Mesendoderm (in vitro differentiated cells): ENCODE results near the gene DCAF17. TPM values are rescaled to one million over a fixed set of nuclear protein-coding genes. Genes with fewer than 3 reads are reported as not detected.

ENCODE experiments used
- DNase-seq: peaks from one replicate; pipeline ENCODE4 v3.0.0; 2013
- H2AK5ac ChIP-seq: 2 replicates; pipeline ENCODE4 v1.6.1; 2013; ENCODE audit warnings: low read length, inconsistent platforms
- H2BK120ac ChIP-seq: 2 replicates; pipeline ENCODE4 v1.6.1; 2013; ENCODE audit warnings: low read depth, mild to moderate bottlenecking, low read length, moderate library complexity, mixed read lengths
- H2BK15ac ChIP-seq: replicated peaks from 2 replicates; pipeline ENCODE4 v1.6.1; 2013; ENCODE audit warnings: low read depth, mild to moderate bottlenecking, moderate library complexity
- H2BK5ac ChIP-seq: 2 replicates; pipeline ENCODE4 v1.6.1; 2013; ENCODE audit warnings: low read length, inconsistent platforms
- H3K18ac ChIP-seq: 2 replicates; pipeline ENCODE4 v1.6.1; 2013; ENCODE audit warnings: mild to moderate bottlenecking, low read length, mixed read lengths
- H3K23ac ChIP-seq: one replicate; pipeline ENCODE4 v1.6.1; 2013; ENCODE audit warnings: low read length
- H3K27ac ChIP-seq: 2 replicates; pipeline ENCODE4 v1.5.1; 2013; ENCODE audit warnings: low read depth, mild to moderate bottlenecking, inconsistent platforms, low read length, moderate library complexity
- H3K27me3 ChIP-seq: 2 replicates; pipeline ENCODE4 v1.6.1; 2013; ENCODE audit warnings: low read length, control low read depth, mild to moderate bottlenecking, inconsistent platforms; ENCODE audit not compliant: insufficient read depth, poor library complexity
- H3K36me3 ChIP-seq: 2 replicates; pipeline ENCODE4 v1.6.1; 2013; ENCODE audit warnings: low read length, inconsistent platforms; ENCODE audit not compliant: control insufficient read depth, insufficient read depth
- H3K4ac ChIP-seq: one replicate; pipeline ENCODE4 v1.6.1; 2013; ENCODE audit warnings: low read depth, mild to moderate bottlenecking, low read length, moderate library complexity
- H3K4me1 ChIP-seq: 2 replicates; pipeline ENCODE4 v1.6.1; 2013; ENCODE audit warnings: low read depth, low read length, inconsistent platforms; ENCODE audit not compliant: control insufficient read depth
- H3K4me2 ChIP-seq: 2 replicates; pipeline ENCODE4 v1.6.1; 2013; ENCODE audit warnings: low read length
- H3K4me3 ChIP-seq: 2 replicates; pipeline ENCODE4 v1.5.1; 2013; ENCODE audit warnings: mild to moderate bottlenecking, low read length
- H3K56ac ChIP-seq: one replicate; pipeline ENCODE4 v1.6.1; 2013; ENCODE audit warnings: low read length
- H3K79me1 ChIP-seq: 2 replicates; pipeline ENCODE4 v1.6.1; 2013; ENCODE audit warnings: low read length, inconsistent platforms
- H3K79me2 ChIP-seq: 2 replicates; pipeline ENCODE4 v1.6.1; 2013; ENCODE audit warnings: mild to moderate bottlenecking, low read length; ENCODE audit not compliant: control insufficient read depth, insufficient read depth
- H3K9ac ChIP-seq: 2 replicates; pipeline ENCODE4 v1.6.1; 2013; ENCODE audit warnings: low read length, inconsistent platforms
- H4K5ac ChIP-seq: one replicate; pipeline ENCODE4 v1.6.1; 2013; ENCODE audit warnings: low read length
- H4K8ac ChIP-seq: one replicate; pipeline ENCODE4 v1.6.1; 2013; ENCODE audit warnings: low read depth, mild to moderate bottlenecking, control low read depth, low read length, moderate library complexity
- WGBS: extraction: QIAGEN DNeasy Blood & Tissue Kit; methylation state at CpG from one replicate; pipeline ENCODE4 v1.1.7; 2013; ENCODE audit warnings: low lambda C conversion rate, missing lambda C conversion rate; ENCODE audit not compliant: insufficient coverage; ENCODE audit errors: extremely low coverage; 5-methylcytosine and 5-hydroxymethylcytosine counted together
- polyA plus RNA-seq, 2 experiments: library from polyadenylated mRNA; stranded (reverse); fragments of 200-250 nt; gene quantifications; one replicate each; pipeline ENCODE4 v1.2.3, GENCODE V29; 2013

Gene DCAF17, protein sequence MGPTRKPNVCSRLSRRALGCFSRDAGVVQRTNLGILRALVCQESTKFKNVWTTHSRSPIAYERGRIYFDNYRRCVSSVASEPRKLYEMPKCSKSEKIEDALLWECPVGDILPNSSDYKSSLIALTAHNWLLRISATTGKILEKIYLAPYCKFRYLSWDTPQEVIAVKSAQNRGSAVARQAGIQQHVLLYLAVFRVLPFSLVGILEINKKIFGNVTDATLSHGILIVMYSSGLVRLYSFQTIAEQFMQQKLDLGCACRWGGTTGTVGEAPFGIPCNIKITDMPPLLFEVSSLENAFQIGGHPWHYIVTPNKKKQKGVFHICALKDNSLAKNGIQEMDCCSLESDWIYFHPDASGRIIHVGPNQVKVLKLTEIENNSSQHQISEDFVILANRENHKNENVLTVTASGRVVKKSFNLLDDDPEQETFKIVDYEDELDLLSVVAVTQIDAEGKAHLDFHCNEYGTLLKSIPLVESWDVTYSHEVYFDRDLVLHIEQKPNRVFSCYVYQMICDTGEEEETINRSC
- polyA plus RNA-seq (2013, experiment 1 of 2), result 10.6 TPM
- polyA plus RNA-seq (2013, experiment 2 of 2), result 10.2 TPM

DNA sequence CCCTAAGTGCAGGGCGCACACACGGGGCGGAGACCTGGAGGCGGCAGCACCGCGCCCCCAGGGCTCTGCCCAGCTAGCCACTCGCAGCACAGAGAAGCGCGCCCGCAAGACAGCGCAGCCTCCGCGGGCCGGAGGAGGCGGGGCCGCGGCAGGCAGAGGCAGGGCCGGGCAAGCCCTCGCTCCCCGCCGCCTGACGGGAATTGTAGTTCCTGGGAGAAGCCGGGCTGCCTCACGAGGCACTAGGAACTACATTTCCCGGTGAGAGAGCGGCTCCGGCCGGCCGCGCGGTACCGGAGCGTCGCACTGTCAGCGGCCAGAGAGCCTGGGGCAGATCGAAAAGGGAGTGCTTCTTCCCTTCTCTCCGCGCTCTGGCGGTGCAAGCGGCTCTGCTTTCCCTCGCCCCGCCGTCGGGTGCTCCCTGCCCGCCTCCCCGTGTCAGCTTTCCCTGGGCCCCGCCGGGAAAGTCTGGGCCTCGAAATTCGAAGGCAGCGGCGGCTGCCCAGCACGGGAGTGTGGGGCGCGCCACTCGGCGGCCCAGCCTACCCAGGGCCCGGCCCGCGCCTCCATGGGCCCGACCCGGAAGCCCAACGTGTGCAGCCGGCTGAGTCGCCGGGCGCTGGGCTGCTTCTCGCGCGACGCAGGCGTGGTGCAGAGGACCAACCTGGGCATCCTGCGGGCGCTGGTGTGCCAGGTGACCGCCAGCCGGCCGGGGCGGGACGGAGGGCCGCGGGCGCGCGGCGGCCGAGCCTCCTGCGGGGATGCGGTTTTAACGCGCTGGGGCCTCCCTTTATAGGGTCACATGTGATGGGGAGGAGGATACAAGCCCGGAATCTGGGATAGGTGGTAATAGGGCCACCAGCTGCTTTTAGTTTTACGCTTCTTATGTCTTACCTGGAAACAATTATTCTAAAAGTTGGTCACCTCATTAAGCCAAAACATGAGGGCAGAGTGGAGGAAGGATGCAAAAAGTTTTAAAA lies at the start of gene DCAF17:
TSS of gene DCAF17 (plus strand) at position 214 of the 977 bp plus-strand sequence. CDS start at position 566, 352 bp downstream.
- no peaks in the 10 kb centered on the region for H3K36me3 ChIP-seq
- H3K79me1 ChIP-seq, result peaks cover 6% of the 10 kb centered on the region
- no CpG with 5 or more reads among the region's 92 CpGs for WGBS
- peak within 1 kb of the TSS; percentile 90 for H3K4me3 ChIP-seq
- H3K27ac ChIP-seq, result peak within 1 kb of the TSS; percentile 98
- no peaks in the 10 kb centered on the region for H3K27me3 ChIP-seq
- H4K5ac ChIP-seq, result peak within 1 kb of the TSS; percentile 96
- H3K9ac ChIP-seq, result peak within 1 kb of the TSS; percentile 92
- no peak within 1 kb of the TSS for H2BK120ac ChIP-seq
- DNase-seq, result peak; percentile 99
- H2AK5ac ChIP-seq, result peak within 1 kb of the TSS; percentile 100
- no peak within 1 kb of the TSS for H2BK15ac ChIP-seq
- peak within 1 kb of the TSS; percentile 95 for H2BK5ac ChIP-seq
- peak within 1 kb of the TSS; percentile 59 for H4K8ac ChIP-seq
- H3K18ac ChIP-seq, result peak within 1 kb of the TSS; percentile 86
- peak within 1 kb of the TSS; percentile 92 for H3K4ac ChIP-seq
- H3K56ac ChIP-seq, result peak within 1 kb of the TSS; percentile 95
- H3K4me2 ChIP-seq, result peak within 1 kb of the TSS; percentile 77
- peak within 1 kb of the TSS; percentile 32 for H3K23ac ChIP-seq
- H3K4me1 ChIP-seq, result peaks cover 6% of the 10 kb centered on the region
- peaks cover 27% of the 10 kb centered on the region for H3K79me2 ChIP-seq

DNA sequence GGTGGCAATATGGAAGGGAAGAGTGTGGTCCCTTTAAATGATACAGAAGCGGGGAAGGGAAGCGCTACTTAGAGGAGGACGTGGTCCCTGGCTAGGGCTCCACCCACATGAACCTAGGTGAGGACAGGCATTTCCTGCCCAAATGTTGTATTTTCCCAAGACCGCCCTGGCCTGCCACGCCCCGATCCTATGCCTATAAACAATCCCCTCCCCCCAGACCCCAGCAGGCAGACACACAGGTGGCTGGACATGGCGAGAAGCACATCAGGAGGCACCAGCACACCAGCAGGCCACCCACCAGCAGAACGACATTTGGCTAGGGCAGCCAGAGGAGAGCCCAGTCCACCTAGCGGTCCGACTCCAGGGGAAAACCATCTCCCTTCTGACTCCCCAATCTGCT lies 47.4 kb upstream of the DCAF17 start:
- H2AK5ac ChIP-seq, result no peak overlapping the region
- no peak overlapping the region for H4K8ac ChIP-seq
- no peaks in the 10 kb centered on the region for H3K79me2 ChIP-seq
- no peaks in the 10 kb centered on the region for H3K27me3 ChIP-seq
- H2BK5ac ChIP-seq, result no peak overlapping the region
- no peak overlapping the region for H3K4me3 ChIP-seq
- no peak overlapping the region for H3K9ac ChIP-seq
- no peak overlapping the region for H3K27ac ChIP-seq
- peak overlapping the region; percentile 25 for H3K18ac ChIP-seq
- peaks cover 5% of the 10 kb centered on the region for H3K4me1 ChIP-seq
- no peak overlapping the region for H3K4ac ChIP-seq
- no peak overlapping the region for H4K5ac ChIP-seq
- no peak overlapping the region for H3K23ac ChIP-seq
- peak overlapping the region; percentile 3 for H3K56ac ChIP-seq
- H3K79me1 ChIP-seq, result peaks cover 1% of the 10 kb centered on the region
- H3K4me2 ChIP-seq, result no peak overlapping the region
- no CpG with 5 or more reads among the region's 10 CpGs for WGBS
- H2BK15ac ChIP-seq, result no peak overlapping the region
- no peak overlapping the region for H2BK120ac ChIP-seq
- peak; percentile 61 for DNase-seq
- no peaks in the 10 kb centered on the region for H3K36me3 ChIP-seq

DNA sequence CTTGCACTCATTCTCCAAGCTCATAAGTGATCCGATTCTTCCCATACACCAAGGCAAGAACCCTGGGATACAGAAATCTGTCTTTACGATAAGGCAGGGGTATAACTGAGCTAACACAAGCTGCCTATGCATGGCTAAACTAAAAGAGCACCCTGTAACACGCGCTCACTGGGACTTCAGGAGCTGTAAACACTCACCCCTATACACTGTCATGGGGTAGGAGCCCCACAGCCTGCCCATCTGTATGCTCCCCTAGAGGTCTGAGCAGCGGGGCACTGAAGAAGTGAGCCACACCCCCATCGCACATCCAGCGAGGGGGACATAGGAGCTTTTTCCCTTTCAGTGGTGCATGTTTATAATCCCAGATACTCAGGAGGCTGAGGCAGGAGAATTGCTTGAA lies 47.0 kb upstream of the DCAF17 start:
- Histone ChIP-seq H3K4me1 (peaks cover 5% of the 10 kb centered on the region), H4K8ac (no peak overlapping the region), H3K23ac (no peak overlapping the region), H2BK15ac (no peak overlapping the region), H3K79me1 (peaks cover 1% of the 10 kb centered on the region), H3K56ac (peak overlapping the region; percentile 3), H3K4me2 (no peak overlapping the region), H3K36me3 (no peaks in the 10 kb centered on the region), H3K79me2 (no peaks in the 10 kb centered on the region), H3K4me3 (no peak overlapping the region), H4K5ac (no peak overlapping the region), H2AK5ac (no peak overlapping the region), H3K18ac (peak overlapping the region; percentile 25), H3K4ac (no peak overlapping the region), H3K9ac (no peak overlapping the region), H2BK5ac (no peak overlapping the region), H2BK120ac (no peak overlapping the region), H3K27ac (no peak overlapping the region), H3K27me3 (no peaks in the 10 kb centered on the region)
- no CpG with 5 or more reads among the region's 7 CpGs for WGBS
- DNase-seq, result no peak

DNA sequence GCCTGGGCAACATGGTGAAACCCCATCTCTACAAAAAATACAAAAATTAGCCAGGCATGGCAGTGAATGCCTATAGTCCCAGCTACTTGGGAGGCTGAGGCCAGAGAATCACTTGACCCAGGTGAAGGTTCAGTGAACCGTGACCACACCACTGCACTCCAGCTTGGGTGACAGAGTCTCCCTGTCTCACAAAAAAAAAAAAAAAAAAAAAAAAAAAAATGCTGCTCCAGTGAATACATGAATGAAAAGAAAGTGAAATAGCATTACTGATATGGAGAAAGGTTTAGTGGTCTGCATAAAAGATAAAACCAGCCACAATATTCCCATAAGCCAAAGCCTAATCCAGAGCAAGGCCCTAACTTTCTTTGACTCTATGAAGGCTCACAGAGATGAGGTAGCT lies 44.7 kb upstream of the DCAF17 start:
- Histone ChIP-seq H3K4ac (no peak overlapping the region), H3K79me1 (peaks cover 1% of the 10 kb centered on the region), H3K23ac (no peak overlapping the region), H3K9ac (no peak overlapping the region), H2BK120ac (no peak overlapping the region), H3K27ac (no peak overlapping the region), H2BK5ac (no peak overlapping the region), H3K36me3 (no peaks in the 10 kb centered on the region), H2AK5ac (no peak overlapping the region), H4K8ac (no peak overlapping the region), H3K4me1 (peaks cover 5% of the 10 kb centered on the region), H3K4me2 (no peak overlapping the region), H3K4me3 (no peak overlapping the region), H3K79me2 (no peaks in the 10 kb centered on the region), H3K18ac (no peak overlapping the region), H2BK15ac (no peak overlapping the region), H3K27me3 (no peaks in the 10 kb centered on the region), H4K5ac (no peak overlapping the region), H3K56ac (no peak overlapping the region)
- WGBS, result no CpG with 5 or more reads among the region's 1 CpG
- no peak for DNase-seq

DNA sequence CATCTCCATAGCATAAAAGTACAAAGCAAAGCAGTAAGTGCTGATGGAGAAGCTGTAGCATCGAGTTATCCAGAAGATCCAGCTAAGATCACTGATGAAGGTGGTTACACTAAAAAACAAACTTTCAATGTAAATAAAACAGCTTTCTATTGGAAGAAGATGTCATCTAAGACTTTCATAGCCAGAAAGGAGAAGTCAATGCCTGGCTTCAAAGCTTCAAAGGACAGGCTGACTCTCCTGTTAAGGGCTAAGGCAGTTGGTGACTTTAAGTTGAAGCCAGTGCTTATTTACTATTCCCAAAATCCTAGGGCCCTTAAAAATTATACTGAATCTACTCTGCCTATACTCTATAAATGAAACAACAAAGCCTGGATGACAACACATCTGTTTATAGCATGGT lies 44.2 kb upstream of the DCAF17 start:
- H2AK5ac ChIP-seq, result no peak overlapping the region
- H3K79me1 ChIP-seq, result peaks cover 1% of the 10 kb centered on the region
- no peak overlapping the region for H2BK5ac ChIP-seq
- no peak overlapping the region for H3K4me2 ChIP-seq
- H3K36me3 ChIP-seq, result no peaks in the 10 kb centered on the region
- no peak overlapping the region for H2BK120ac ChIP-seq
- no peaks in the 10 kb centered on the region for H3K79me2 ChIP-seq
- no peak overlapping the region for H4K8ac ChIP-seq
- no peak overlapping the region for H3K56ac ChIP-seq
- DNase-seq, result no peak
- H3K23ac ChIP-seq, result no peak overlapping the region
- H3K9ac ChIP-seq, result no peak overlapping the region
- no peak overlapping the region for H3K4me3 ChIP-seq
- H2BK15ac ChIP-seq, result no peak overlapping the region
- peaks cover 5% of the 10 kb centered on the region for H3K4me1 ChIP-seq
- no peak overlapping the region for H3K4ac ChIP-seq
- H3K27ac ChIP-seq, result no peak overlapping the region
- no peak overlapping the region for H4K5ac ChIP-seq
- no peaks in the 10 kb centered on the region for H3K27me3 ChIP-seq
- no CpG with 5 or more reads among the region's 1 CpG for WGBS
- H3K18ac ChIP-seq, result no peak overlapping the region
